IMR-90 (cell line): ENCODE measurements around the gene SECISBP2. TPM values are rescaled to one million over a fixed set of nuclear protein-coding genes. Genes with fewer than 3 reads are reported as not detected.

Experiments used
- ATAC-seq: fragments of 200-7000 bp; cut with Tn5 transposase; 2 replicates; pipeline ENCODE4 v1.9.1; 2020; ENCODE audit warnings: low read depth, mild to moderate bottlenecking, moderate library complexity
- BruUV-seq: library from RNA; stranded (reverse); fragments of 400-500 nt; replicated peaks from 2 replicates; lab custom pipeline; 2021; lab: Mats Ljungman, UMichigan
- CTCF ChIA-PET: fragments of 300-600 bp; formaldehyde crosslinking; extraction: SDS; loops from one replicate; lab custom pipeline; 2021; ENCODE audit warnings: antibody characterized with exemption; lab: Yijun Ruan, JAX
- POLR2A ChIA-PET: fragments of 300-600 bp; sonication (Branson Sonifier 250); formaldehyde crosslinking; loops from one replicate; lab custom pipeline; 2022; ENCODE audit warnings: antibody characterized with exemption; ENCODE audit not compliant: unreplicated experiment; lab: Charles Lee
- DNase-seq: peaks from one replicate; pipeline ENCODE4 v3.0.0; 2013
- H2AFZ ChIP-seq: replicated peaks from 2 replicates; pipeline ENCODE3; 2013; ENCODE audit warnings: low read length, mild to moderate bottlenecking; ENCODE audit not compliant: poor library complexity
- H2AK5ac ChIP-seq: 2 replicates; pipeline ENCODE4 v1.6.1; 2013; ENCODE audit warnings: low read depth, low read length, inconsistent platforms
- H2AK9ac ChIP-seq: replicated peaks from 2 replicates; pipeline ENCODE3; 2013; ENCODE audit warnings: mild to moderate bottlenecking, low read depth, low read length, moderate library complexity; ENCODE audit not compliant: poor library complexity
- H2BK120ac ChIP-seq: 2 replicates; pipeline ENCODE4 v1.6.1; 2013; ENCODE audit warnings: low read depth, low read length, inconsistent platforms
- H2BK15ac ChIP-seq: 3 replicates; pipeline ENCODE4 v1.6.1; 2013; ENCODE audit warnings: low read depth, low read length, inconsistent platforms
- H2BK20ac ChIP-seq: 2 replicates; pipeline ENCODE4 v1.6.1; 2013; ENCODE audit warnings: low read depth, mild to moderate bottlenecking, inconsistent platforms, low read length, moderate library complexity
- H2BK5ac ChIP-seq: 2 replicates; pipeline ENCODE4 v1.6.1; 2013; ENCODE audit warnings: mild to moderate bottlenecking, low read depth, low read length, inconsistent platforms; ENCODE audit not compliant: poor library complexity, severe bottlenecking
- H3K14ac ChIP-seq: replicated peaks from 2 replicates; pipeline ENCODE4 v1.6.1; 2013; ENCODE audit warnings: low read depth, low read length, inconsistent platforms
- H3K18ac ChIP-seq: 2 replicates; pipeline ENCODE4 v1.6.1; 2013; ENCODE audit warnings: low read depth, low read length, control low read depth
- H3K23ac ChIP-seq: 2 replicates; pipeline ENCODE4 v1.6.1; 2013; ENCODE audit warnings: low read depth, low read length, inconsistent platforms
- H3K27ac ChIP-seq: 2 replicates; pipeline ENCODE4 v1.5.1; 2013; ENCODE audit warnings: mild to moderate bottlenecking, control low read depth, low read length; ENCODE audit not compliant: insufficient read depth
- H3K27me3 ChIP-seq: 2 replicates; pipeline ENCODE4 v1.6.1; 2013; ENCODE audit warnings: low read length; ENCODE audit not compliant: control insufficient read depth, insufficient read depth
- H3K36me3 ChIP-seq: 2 replicates; pipeline ENCODE4 v1.6.1; 2013; ENCODE audit warnings: low read length, mixed read lengths; ENCODE audit not compliant: control insufficient read depth, insufficient read depth
- H3K4ac ChIP-seq: 2 replicates; pipeline ENCODE4 v1.6.1; 2013; ENCODE audit warnings: low read depth, low read length, inconsistent platforms
- H3K4me1 ChIP-seq: 2 replicates; pipeline ENCODE4 v1.6.1; 2013; ENCODE audit warnings: low read length, mixed read lengths; ENCODE audit not compliant: control insufficient read depth, insufficient read depth
- H3K4me2 ChIP-seq: 2 replicates; pipeline ENCODE4 v1.6.1; 2013; ENCODE audit warnings: low read depth, mild to moderate bottlenecking, control low read depth, low read length, moderate library complexity
- H3K4me3 ChIP-seq: 2 replicates; pipeline ENCODE4 v1.5.1; 2013; ENCODE audit warnings: low read depth, mild to moderate bottlenecking, control low read depth, low read length, moderate library complexity; ENCODE audit not compliant: insufficient read depth
- H3K56ac ChIP-seq: 2 replicates; pipeline ENCODE4 v1.6.1; 2013; ENCODE audit warnings: low read length, inconsistent platforms; ENCODE audit not compliant: insufficient read depth; ENCODE audit errors: extremely low read depth
- H3K79me1 ChIP-seq, 2 experiments: 2 replicates each; pipeline ENCODE4 v1.6.1; 2013; ENCODE audit warnings: low read length in 2 of 2, inconsistent platforms in 1 of 2, low read depth in 1 of 2
- H3K9ac ChIP-seq: 2 replicates; pipeline ENCODE4 v1.6.1; 2013; ENCODE audit warnings: low read depth, low read length, control low read depth
- H3K9me1 ChIP-seq: 2 replicates; pipeline ENCODE4 v1.6.1; 2013; ENCODE audit warnings: low read length, inconsistent platforms; ENCODE audit not compliant: insufficient read depth
- H3K9me3 ChIP-seq: 2 replicates; pipeline ENCODE4 v1.6.1; 2013; ENCODE audit warnings: low read length; ENCODE audit not compliant: control insufficient read depth, insufficient read depth
- H4K20me1 ChIP-seq: 2 replicates; pipeline ENCODE4 v1.6.1; 2013; ENCODE audit warnings: low read length, inconsistent platforms; ENCODE audit not compliant: insufficient read depth
- H4K5ac ChIP-seq: 2 replicates; pipeline ENCODE4 v1.6.1; 2013; ENCODE audit warnings: mild to moderate bottlenecking, low read depth, low read length, control low read depth
- H4K8ac ChIP-seq, 2 experiments: 2 replicates each; pipeline ENCODE4 v1.6.1; 2013; ENCODE audit warnings: low read depth in 2 of 2, low read length in 2 of 2, control low read depth in 1 of 2, inconsistent platforms in 1 of 2
- H4K91ac ChIP-seq: 2 replicates; pipeline ENCODE4 v1.6.1; 2013; ENCODE audit warnings: low read depth, low read length, inconsistent platforms; ENCODE audit not compliant: insufficient read depth
- CHD1 ChIP-seq: IDR thresholded peaks from 2 replicates; pipeline ENCODE4 v1.6.1; 2012; ENCODE audit warnings: low read depth, low read length, improper control_type of control experiment
- WGBS, 2 experiments: methylation state at CpG; one replicate each; pipeline versions ENCODE4 v1.1.5 to v1.1.7; 2013; ENCODE audit warnings: missing lambda C conversion rate in 2 of 2; ENCODE audit not compliant: insufficient read length in 1 of 2; ENCODE audit errors: extremely low coverage in 2 of 2; 5-methylcytosine and 5-hydroxymethylcytosine counted together
- dilution Hi-C: fragments of 300-500 bp; cut with HindIII; formaldehyde crosslinking; loops from one replicate; pipeline ENCODE4 v1.14.3; 2018; ENCODE audit warnings: low sequenced_read_pairs; ENCODE audit not compliant: unreplicated experiment
- in situ Hi-C: fragments of 300-500 bp; cut with MboI; formaldehyde crosslinking; loops from 3 replicates; pipeline ENCODE4 v1.14.3; 2019; ENCODE audit warnings: low sequenced_read_pairs, inconsistent platforms, mixed read lengths
- intact Hi-C: fragments of 100-400 bp; cut with micrococcal nuclease; formaldehyde crosslinking; loops from 2 replicates; pipeline ENCODE4 v1.10.0; 2022
- polyA plus RNA-seq, 3 experiments: library from polyadenylated mRNA; depleted of rRNA; stranded (reverse); fragments of >200 nt; gene quantifications; 2 replicates each; pipeline ENCODE4 v1.2.3, GENCODE V29; 2012; ENCODE audit warnings: low replicate concordance in 1 of 3
- total RNA-seq: library from RNA; depleted of rRNA; stranded (reverse); fragments of >200 nt; gene quantifications from 2 replicates; pipeline ENCODE4 v1.2.3, GENCODE V29; 2012

SECISBP2 gene
- total and polyA plus RNA-seq, 2 of the 4 experiments (the other 2 are of a cell fraction), result 16.4 to 18.8 TPM

DNA sequence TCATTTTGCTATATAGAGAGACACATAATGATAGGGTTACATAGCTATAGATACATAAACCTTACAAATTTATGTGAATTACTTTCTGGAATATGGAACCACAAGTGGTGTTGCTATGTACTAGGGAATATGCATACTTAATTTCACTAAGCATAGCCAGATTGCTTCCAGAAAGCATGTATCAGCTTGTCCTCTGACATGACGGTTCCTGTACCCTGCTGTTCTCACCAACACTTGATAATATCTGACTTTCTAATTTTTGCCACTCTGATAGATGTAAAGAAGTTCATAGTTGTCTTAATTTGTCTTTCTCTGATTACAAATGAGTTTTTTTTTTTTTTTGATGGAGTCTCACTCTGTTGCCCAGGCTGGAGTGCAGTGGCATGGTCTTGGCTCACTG lies 25.3 kb upstream of the SECISBP2 start:
- no peak for TF ChIP-seq CHD1
- H2BK5ac ChIP-seq, result no peak overlapping the region
- no peak overlapping the region for H2BK120ac ChIP-seq
- no peaks in the 10 kb centered on the region for H3K9me1 ChIP-seq
- H3K56ac ChIP-seq, result no peak overlapping the region
- ChIA-PET CTCF (interaction anchor here (0.8 kb wide), 1 partner anchor 15 kb away, joined by 3 read pairs; no protein-coding TSS in a partner anchor), POLR2A (no interaction called here)
- no peaks in the 10 kb centered on the region for H3K79me1 ChIP-seq
- H3K4ac ChIP-seq, result no peak overlapping the region
- WGBS, 2 experiments, result no CpG with 5 or more reads among the region's 1 CpG
- H3K18ac ChIP-seq, result no peak overlapping the region
- H3K4me2 ChIP-seq, result no peak overlapping the region
- H2AK5ac ChIP-seq, result no peak overlapping the region
- H3K27me3 ChIP-seq, result no peaks in the 10 kb centered on the region
- no peak overlapping the region for H4K5ac ChIP-seq
- H3K27ac ChIP-seq, result no peak overlapping the region
- no peak overlapping the region for H4K91ac ChIP-seq
- H2BK20ac ChIP-seq, result no peak overlapping the region
- no peaks in the 10 kb centered on the region for H3K36me3 ChIP-seq
- peaks cover 2% of the 10 kb centered on the region; the same call in 1 of the 2 replicates for H3K9me3 ChIP-seq
- no peaks in the 10 kb centered on the region for H3K4me1 ChIP-seq
- DNase-seq, result no peak
- BruUV-seq, result no TSS peak
- dilution Hi-C loops (no loop called here), intact Hi-C loops (no loop called here), in situ Hi-C loops (no loop called here)
- H3K9ac ChIP-seq, result no peak overlapping the region
- no peaks in the 10 kb centered on the region for H4K20me1 ChIP-seq
- H3K23ac ChIP-seq, result no peak overlapping the region
- H2AFZ ChIP-seq, result no peak overlapping the region
- H3K4me3 ChIP-seq, result no peak overlapping the region
- H3K14ac ChIP-seq, result no peak overlapping the region
- H2BK15ac ChIP-seq, result no peak overlapping the region
- H4K8ac ChIP-seq, result no peak overlapping the region
- ATAC-seq, result no peak
- H2AK9ac ChIP-seq, result no peak overlapping the region
